Epidermal melanocyte (primary cell): ENCODE results near the gene MAEA.

Source experiments
- DNase-seq: peaks from one replicate; pipeline ENCODE4 v3.0.0; 2011; ENCODE audit warnings: low spot score; ENCODE audit not compliant: insufficient read length

The MAEA gene

GRCh38 chr4:1289207-1290164 lies at the start of gene MAEA:
Gene MAEA (plus strand): TSS chr4:1289891. CDS start chr4:1289914, 23 bp downstream.
- peak; percentile 100 for DNase-seq

GRCh38 chr4:1239950-1240307 lies 49.8 kb upstream of the MAEA start:
- DNase-seq, result peak; percentile 20

- DNase-seq, result peak; percentile 15
These were observed 48.8 kb upstream of the MAEA start for GRCh38 chr4:1240721-1241465.

- peak; percentile 19 for DNase-seq
These were observed 48.2 kb upstream of the MAEA start for GRCh38 chr4:1241466-1241935.

- DNase-seq, result peak; percentile 7
These were observed 47.7 kb upstream of the MAEA start for GRCh38 chr4:1241936-1242505.

GRCh38 chr4:1242506-1243450 lies 46.9 kb upstream of the MAEA start:
- peak; percentile 9 for DNase-seq

GRCh38 chr4:1243451-1244080 lies 46.1 kb upstream of the MAEA start:
- peak; percentile 14 for DNase-seq

GRCh38 chr4:1244081-1244977 lies 45.4 kb upstream of the MAEA start:
- peak; percentile 13 for DNase-seq

- DNase-seq, result peak; percentile 8
These were observed 44.7 kb upstream of the MAEA start for GRCh38 chr4:1244978-1245471.

GRCh38 chr4:1245481-1246051 lies 44.1 kb upstream of the MAEA start:
- no peak for DNase-seq

GRCh38 chr4:1246111-1246881 lies 43.4 kb upstream of the MAEA start:
- peak; percentile 17 for DNase-seq

GRCh38 chr4:1246901-1247863 lies 42.5 kb upstream of the MAEA start:
- DNase-seq, result peak; percentile 20

- peak; percentile 43 for DNase-seq
These were observed 41.8 kb upstream of the MAEA start for GRCh38 chr4:1247864-1248244.

GRCh38 chr4:1248245-1249147 lies 41.2 kb upstream of the MAEA start, which contains the start of gene CTBP1:
Gene CTBP1 (minus strand): TSS chr4:1249130. CDS start chr4:1241331, 7,799 bp downstream.
- peak; percentile 97 for DNase-seq

- peak; percentile 85 for DNase-seq
These were observed 40.5 kb upstream of the MAEA start for GRCh38 chr4:1249148-1249730.
